Hematopoietic multipotent progenitor cell treated with erythropoietin and hydrocortisone succinate and interleukin-3 and kit ligand, for 8 days (in vitro differentiated cells): ENCODE results near the gene RBM24.

Experiments
- DNase-seq: peaks from one replicate; pipeline ENCODE4 v3.0.0-alpha.2; 2015

The RBM24 gene

DNA sequence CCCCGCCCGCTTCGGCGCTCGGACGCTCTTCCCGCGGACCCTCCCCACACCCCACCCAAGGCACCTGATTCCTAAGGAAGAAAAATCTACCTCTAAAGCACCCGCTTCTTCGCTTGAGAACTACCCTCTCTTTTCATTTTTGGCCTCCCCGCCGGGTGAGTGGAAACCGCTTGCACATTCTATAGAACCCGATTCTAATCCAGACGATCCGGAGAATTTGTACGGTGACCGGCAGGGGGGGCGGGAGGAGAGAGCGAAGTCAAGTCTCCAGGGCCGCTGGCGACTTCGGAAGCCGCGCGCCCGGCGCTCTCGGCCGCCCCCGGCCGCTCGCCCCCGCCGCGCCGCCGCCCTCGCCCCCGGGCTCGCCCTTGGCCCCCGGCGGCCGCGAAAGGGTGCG is at the start of gene RBM24:
Gene RBM24 (plus strand): TSS at position 262 of the 397 bp plus-strand sequence. CDS start 221 bp downstream, outside the sequence.
- DNase-seq = peak; percentile 38

DNA sequence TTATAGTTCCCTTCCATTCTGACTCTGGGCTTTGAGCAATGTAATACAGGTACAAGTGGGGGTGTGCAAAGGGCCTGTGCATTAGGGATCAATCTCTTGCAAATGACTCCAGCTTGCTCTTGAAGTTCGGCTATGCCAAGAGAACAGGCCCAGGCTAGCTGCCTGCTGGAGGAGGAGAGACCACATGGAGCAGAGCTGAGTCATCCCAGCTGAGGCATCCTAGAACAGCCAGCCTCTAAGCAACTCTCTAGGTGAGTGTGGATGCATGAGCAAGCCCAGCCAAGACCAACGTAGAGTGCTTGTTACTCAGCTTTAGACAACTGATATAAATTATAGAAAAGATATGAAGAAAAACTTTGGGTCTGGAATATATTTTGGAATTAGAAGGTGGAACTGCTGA is 47.6 kb upstream of the RBM24 start:
- no peak for DNase-seq

DNA sequence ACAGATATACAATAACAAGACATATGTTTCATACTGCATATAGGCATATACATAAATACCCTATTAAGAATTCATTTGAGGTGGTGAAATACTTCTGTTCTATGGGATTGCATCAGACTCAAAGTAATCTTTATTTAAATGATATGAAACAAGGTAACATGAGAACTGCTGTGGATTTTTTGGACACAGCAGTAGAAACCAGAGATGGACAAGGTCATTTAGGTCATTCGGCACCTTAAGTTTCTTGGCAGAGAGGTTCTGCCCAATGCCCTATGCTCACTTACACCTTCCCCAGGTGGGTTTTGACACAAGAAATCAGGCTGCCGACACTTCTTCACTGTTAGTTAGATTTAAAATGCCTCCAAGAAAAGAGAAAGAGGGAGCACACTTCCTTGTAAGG is 43.9 kb upstream of the RBM24 start:
- DNase-seq = no peak

DNA sequence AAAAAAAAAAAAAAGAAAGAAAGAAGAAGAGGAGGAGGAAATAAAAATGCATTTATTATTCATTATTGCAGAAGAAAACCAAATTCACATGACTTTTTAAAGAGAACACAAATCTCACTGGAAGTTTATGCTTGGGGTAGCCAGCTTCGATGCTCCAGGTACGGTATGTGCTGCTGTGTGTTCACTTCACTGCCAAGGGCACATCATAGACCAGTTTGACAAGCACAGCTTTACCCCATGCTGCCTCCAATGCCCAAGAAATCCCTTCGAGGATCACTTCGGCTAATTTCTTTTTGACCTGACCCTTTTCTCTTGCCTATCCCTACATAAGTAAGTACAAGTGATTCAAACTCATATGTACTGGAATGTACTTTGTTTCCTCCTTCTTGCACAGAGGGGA is 41.9 kb upstream of the RBM24 start:
- DNase-seq = no peak

DNA sequence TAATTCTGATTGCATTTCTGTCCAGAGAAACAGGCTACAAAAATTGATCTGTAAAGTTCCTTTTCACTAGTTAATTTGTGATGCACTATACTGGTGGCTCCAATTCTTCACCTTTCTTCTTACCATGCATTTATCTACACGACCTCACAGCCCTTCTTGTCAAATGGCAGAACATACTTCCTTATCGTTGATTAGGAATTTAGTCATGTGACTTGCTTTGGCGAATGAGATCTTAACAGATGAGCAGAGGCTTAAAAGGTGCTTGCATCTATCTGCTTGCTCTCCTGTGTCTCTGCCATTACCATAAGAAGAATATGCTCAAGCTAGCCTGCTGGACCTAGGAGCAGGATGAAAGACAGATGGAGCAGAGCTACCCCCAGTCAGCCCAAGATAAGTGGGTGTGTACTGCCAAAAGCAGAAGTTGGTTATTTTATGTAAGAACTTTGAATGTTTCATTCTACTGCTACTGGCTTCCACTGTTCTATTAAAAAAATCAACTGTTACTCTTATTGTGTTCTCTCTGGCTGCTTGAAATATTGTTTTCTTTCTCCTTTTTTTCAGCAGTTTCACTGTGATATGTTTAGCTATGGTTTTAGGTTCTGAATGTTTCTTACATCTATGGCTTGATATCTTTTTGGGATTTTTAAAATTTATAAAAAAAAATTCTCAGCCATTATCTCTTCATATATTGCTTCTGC is 40.2 kb upstream of the RBM24 start:
- DNase-seq = no peak

DNA sequence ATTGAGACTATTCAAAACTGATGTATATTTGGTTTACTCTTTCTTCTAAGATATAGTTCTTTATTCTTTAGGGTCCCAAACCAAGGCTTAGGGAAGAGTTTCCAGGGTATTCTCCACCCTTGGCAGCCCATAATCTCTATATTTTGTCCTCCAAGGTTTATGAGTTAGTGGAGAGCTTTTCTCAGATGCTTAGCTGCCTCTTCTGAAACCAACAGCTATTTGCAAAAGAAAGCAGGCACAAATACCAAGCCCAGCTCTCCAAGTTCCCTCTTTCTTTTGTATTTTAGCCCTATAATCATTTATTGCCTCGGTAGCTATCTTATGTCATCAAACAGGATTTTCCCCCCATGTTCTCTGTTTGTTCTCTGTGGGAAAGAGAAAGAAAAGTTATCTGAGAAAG is 39.1 kb upstream of the RBM24 start:
- DNase-seq = no peak

DNA sequence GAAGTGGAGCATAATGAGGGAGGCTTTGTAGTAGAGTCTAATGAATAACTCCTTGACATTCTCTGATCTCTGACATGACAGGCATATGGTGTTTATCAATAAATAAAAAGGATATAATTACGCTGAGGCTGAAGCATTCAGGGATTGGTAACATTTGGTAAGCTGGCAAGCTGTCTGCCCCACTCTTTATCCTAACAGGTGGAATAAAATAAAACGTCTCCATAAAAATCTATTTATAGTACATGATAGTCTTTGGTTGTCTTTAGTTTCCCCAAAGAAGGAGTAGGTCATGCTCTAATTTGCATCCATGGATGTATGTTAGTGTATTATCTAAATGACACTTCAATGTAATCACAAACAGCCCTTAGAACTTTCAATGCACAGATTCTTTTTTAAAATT is 30.9 kb upstream of the RBM24 start:
- no peak for DNase-seq

DNA sequence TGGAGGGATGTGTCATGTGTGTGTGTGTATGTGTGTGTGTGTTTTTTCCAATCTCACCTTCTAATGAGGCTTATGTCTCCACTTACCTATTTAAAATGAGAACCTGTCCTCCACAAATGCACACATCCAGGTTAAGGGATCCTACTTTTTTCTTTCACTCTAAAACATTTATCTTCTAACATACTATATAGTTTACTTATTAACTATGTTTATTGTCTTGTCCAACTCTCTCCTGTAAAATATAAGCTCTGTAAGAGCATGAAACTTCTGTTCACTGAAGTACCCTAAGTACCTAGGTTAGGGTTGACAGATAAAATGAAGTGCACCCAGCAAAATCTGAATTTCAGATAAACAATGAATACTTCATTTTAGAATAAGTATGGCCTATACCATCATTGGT is 29.2 kb upstream of the RBM24 start:
- DNase-seq = no peak

DNA sequence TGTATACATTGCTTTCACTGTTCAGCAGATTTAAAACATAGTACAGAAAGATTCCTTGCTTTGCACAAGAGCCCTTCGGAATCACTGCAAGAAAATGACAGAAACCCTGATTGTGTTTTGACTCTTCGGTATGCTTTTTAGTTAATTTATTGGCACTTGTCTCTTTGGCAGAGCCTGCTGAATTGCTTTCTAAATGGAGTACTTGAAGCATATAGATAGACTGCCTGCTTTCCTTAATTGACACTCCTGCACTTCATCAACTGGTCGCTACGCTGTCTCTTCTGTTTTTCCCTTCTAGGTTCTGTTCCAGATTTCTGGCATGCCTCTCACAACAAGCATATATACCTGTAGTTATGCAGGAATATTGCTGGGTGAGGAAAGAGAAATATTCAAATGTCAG is 22.4 kb upstream of the RBM24 start:
- no peak for DNase-seq

DNA sequence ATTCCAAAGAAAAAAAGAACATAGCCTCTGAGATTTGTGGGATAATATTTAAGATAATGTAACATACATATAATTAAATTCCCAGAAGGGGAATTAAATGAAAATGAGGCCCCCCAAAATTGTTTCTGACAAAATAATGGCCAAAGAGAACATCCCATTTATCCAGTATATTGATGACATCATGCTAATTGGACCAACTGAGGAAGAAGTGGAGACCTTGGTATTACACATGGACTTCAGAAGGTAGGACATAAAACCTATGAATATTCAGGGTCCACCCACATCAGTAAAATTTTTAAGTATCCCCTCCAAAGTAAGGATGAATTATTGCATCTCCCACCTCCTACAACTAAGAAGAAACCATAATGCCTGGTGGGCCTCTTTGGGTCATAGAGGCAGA is 15.6 kb upstream of the RBM24 start:
- no peak for DNase-seq

DNA sequence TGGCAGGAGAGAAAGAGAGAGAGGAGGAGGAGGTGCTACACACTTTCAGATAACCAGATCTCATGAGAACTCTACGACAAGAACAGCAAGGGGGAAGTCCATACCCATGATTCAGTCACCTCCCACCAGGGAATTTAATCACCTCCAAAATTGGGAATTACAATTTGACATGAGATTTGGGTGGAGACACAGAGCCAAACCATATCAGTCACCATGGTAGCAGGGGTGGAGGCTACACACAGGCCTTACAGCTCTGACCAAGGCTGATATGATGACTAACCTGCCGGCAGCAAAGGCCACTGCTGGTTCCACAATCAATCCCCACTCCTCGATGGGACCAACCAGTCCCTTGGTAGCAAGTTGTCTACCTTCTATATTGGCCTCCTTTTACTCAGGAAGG is 13.6 kb upstream of the RBM24 start:
- DNase-seq = no peak

DNA sequence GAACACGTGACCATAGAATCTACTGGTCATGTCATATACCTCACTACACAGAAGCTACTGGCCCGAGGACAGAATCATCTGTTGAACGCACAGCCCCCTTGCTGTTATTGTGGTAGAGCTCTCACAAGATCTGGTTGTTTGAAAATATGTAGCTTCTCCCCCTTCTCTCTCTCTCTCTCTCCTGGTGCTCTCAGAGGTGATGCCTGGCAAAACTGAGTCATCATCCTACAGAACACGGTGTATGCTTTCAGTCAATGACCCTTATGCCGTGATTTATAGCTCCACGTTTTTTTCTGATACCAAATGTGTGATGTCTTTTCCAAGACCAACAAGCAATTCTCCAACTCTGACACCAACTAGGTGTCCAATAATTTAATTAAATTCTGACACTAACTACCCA is 13.0 kb upstream of the RBM24 start:
- DNase-seq = no peak

DNA sequence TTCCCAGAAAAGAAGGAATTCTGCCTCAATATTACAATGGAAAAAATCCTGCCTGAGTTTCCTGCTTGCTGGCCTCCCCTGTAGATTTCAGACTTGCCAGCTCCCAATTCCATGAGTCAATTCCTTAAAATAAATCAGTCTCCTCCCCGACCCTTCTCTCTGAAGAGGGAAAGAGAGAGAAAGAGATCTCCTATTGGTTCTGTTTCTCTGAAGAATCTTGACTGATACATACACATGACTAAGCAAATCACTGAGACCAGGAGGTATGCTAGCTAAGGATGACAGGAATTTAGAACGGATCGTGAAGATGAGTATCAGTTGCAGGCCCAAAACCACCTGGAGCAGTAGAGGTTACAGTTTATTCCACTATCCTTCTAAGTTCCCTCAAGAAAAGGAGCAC is 11.3 kb upstream of the RBM24 start:
- DNase-seq = no peak

DNA sequence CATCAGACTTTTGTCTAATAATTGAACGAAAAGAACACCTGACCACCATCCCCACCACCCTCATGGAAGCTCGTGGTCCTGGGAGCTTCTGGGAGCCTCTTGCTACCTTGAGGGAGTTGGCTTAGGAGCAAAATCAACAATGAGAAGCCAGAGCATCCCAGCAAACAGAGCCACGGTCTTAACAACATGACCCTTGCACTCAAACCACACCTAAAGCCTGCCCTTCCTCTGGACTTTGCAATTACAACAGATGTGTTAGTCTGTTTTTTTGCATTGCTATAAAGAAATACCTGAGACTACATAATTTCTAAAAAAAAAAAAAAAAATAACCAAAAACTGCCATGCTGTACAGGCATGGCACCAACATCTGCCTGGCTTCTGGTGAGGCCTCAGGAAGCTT is 9.5 kb upstream of the RBM24 start:
- DNase-seq = no peak

DNA sequence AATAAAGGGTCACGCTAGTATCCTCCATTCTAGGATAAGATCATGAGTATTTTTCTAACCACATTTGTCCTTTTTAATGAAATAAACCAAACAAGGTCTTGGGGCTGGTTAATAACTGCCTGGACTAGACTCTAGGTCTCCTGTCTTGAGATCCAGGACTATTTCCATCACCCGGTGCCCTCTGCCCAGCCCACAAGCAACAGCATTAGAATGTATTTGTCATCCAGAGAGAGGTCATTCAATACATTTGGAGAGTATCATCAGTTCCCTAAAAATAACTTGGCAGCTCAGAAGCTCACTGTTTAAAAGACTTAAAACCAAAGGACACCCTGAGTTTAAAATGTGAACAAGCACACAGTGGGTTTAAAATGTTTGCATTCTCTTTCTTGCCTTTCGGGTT is 4.4 kb upstream of the RBM24 start:
- DNase-seq = no peak

DNA sequence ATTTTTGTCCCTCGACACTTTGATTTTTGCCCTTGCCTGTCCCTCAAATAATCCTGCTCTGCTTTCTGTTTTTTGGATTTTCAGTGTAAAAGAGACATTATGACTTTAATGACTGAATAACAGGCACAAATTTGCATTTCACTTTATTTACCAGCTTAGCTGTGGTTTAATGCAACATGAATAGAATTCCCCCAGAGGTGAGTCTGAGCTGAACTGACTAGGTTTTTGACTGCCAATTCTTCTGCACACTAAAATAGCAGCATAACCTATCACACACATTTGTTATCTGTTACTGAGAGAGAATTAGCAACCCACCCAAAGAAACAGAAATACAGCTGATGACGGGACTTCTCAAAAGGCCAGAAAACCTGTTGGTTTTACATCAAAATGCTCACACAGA is 3.9 kb upstream of the RBM24 start:
- DNase-seq = no peak

DNA sequence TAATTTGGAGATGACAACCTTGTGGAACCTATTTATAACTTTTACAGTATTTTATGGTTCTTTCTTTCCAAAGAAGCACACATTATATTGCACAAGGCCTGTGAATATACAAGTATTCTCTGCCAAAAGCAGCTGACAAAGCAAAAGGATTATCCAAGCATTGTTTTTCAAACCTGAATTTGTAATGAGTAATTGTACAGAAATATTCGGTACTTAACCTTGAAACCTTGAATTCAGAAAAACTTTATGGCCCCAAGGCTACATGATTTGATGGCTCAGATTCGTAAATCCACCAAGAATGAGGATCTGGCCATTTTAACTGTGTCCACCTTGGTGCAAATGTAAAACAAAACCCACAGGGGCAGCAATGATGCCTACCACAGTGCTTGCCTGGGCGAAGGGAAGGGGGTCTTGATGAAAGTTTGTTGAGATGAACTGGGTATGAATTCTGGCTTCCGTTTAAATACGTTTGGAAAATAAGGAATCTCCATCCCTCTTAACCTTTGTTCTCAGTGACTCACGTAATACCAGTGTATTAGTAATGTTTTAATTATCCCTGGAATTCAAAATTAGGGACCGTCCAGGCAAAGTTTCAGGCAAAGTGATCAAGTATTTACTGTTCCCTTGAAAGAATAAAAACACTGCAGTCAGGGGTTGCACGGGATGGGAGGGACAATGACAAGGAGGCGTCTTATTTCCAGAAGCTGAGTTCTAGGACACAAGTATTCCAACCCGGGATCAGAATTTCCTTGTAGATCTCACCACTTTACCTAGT is 2.7 kb upstream of the RBM24 start:
- DNase-seq = no peak

DNA sequence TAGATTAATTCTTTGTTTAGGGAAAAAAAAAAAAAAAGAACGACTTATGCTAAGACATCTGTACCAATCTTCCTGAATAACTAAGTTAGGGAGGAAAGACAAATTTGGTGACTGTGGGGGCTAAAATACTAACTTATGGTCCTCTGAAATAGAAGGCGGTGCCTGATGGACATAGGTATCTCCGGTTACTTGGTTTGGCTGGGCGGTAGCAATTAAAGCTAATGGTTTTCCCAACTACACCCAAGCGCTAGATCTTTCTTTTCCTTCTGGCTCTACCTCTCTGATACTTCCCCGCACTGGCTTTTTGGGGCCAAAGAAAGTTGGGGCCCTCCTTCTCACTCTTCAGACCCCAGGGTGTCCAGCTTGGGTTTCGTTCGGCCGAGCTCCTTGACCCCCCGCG is 1.0 kb upstream of the RBM24 start:
- DNase-seq = no peak

DNA sequence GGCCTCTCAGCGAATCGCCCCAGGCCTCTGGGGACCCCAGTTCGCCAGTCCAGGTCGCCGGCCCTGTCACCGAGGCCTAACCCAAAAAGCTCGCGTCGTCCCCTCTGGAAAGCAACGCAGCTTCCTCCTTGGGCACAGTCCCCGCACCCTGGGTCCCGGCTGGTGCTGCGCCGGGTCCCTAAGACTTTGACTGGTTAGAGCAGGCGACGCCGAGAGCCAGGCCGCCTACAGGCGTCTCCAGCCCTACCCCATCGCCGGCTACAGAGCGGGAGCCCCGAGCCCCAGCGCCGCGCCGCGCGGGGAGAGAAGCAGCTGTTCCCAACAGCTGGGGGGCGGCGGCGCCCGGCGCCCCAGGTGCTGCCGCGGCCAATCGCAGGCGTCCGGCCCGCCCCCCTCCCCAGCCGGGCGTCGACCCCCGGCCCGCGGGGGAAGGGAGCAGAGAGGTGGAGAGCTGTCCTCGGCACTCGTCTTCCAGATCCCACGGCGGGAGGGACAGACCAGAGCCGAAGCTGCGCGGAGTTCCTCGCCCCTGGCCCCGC is 540 bp upstream of the RBM24 start:
- DNase-seq = no peak

DNA sequence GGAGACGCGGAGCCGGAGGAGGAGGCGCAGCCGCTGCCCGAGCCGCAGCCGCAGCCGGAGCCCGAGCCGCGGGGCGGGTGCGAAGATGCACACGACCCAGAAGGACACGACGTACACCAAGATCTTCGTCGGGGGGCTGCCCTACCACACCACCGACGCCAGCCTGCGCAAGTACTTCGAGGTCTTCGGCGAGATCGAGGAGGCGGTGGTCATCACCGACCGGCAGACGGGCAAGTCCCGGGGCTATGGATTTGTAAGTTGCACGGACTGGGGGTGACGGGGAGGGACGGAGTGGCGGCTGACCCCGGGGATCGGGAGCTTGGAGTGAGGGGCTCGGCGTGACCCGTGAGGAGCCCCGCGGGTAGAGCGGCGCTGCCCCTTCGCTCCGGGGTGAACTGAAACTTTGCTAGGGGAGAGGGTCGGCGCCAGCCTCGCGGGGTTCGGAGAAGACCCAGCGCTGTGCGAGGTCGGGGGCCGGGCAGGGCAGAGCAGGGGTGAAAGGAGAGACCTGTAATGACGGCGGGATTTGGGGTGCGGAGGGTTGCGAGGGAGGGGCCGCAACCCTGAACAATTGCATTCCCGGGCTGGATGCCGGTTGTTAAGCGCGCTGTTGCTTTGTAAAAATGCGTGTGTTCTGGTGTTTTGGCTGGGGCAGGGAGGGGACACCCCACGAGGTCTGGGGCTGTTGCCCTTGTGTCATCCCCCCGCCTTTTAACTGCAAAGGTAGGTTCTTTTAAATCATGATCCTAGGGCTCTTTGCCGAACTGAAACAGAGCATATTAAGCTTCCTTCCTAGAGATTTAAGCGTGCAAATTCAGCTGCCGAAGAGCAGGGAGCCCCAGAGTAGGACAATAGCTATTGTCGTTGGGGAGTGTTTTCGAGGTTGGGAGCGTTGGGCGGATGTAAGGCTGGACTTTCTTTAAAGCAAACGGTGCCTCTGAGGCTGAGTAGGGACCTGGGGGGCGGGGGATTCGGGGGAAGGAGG is 628 bp downstream of the RBM24 start:
- DNase-seq = no peak

DNA sequence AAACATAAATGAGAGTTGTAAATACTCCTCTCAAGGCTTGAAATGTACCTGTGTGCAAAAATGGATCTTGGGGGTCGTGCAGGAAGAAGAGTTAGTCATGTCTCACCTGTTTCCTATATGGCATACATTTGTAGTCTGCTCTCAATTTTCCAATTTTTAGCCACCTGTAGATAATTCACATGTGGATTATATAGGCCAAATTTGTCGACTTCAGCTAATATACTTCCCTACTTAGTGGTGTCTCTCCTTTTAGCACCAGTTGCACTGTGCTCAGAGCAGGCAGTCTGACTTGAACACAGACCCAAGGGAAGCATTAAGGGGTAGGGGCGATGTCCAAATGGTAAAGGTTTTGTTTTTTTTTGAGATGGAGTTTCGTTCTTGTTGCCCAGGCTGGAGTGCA is 1.9 kb downstream of the RBM24 start:
- no peak for DNase-seq

DNA sequence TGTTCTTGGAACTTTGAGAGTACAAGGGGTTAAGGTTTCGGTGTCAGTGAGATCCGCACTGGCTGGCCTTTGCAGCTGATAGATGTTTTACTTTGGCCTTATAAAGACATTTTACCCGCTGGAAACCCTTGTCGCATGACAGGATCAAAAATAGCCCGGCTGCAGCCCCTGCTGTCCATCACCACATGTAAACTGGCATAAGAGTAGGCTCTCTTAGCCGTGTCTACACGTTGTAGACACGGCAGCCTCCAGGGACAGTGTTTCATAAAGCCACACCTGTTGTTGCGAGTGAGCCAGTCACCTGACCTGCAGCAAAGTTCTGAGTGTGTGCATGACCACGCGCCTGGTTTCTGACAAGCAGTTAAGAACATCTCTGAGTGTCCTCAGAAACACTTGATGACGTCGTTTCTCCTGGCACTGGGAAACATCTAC is 8.5 kb downstream of the RBM24 start:
- DNase-seq = no peak

DNA sequence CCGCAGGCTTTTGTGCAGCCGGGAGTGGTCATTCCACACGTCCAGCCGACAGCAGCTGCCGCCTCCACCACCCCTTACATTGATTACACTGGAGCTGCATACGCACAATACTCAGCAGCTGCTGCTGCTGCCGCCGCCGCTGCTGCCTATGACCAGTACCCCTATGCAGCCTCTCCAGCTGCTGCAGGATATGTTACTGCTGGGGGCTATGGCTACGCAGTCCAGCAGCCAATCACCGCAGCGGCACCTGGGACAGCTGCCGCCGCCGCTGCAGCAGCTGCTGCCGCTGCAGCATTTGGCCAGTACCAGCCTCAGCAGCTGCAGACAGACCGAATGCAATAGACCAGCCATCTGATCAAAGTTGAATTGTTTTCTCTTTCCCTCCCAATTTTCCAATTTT is 10.6 kb downstream of the RBM24 start:
- DNase-seq = no peak
